Smooth muscle cell (in vitro differentiated cells): ENCODE data around the gene PI4K2B. TPM values are rescaled to one million over a fixed set of nuclear protein-coding genes. Genes with fewer than 3 reads are reported as not detected.

Source experiments
- DNase-seq: peaks from one replicate; lab custom pipeline; 2025; ENCODE audit not compliant: unreplicated experiment; lab: John Stamatoyannopoulos, UW
- H2AFZ ChIP-seq: fragments of 200-600 bp; sonication (generic); 2 replicates; pipeline ENCODE4 v1.6.0; 2016; ENCODE audit warnings: antibody characterized with exemption, low read depth, mild to moderate bottlenecking
- H3F3A ChIP-seq: fragments of 200-600 bp; sonication (generic); 2 replicates; pipeline ENCODE4 v1.6.0; 2017; ENCODE audit warnings: antibody characterized with exemption, low read depth
- H3K27ac ChIP-seq: fragments of 200-600 bp; sonication (generic); 2 replicates; pipeline ENCODE4 v1.5.1; 2016; ENCODE audit warnings: low read depth, mild to moderate bottlenecking
- H3K27me3 ChIP-seq: fragments of 200-600 bp; sonication (generic); 2 replicates; pipeline ENCODE4 v1.6.1; 2016; ENCODE audit warnings: low read depth, mild to moderate bottlenecking
- H3K36me3 ChIP-seq: fragments of 200-600 bp; sonication (generic); 2 replicates; pipeline ENCODE4 v1.5.1; 2016; ENCODE audit warnings: low read depth
- H3K4me1 ChIP-seq: fragments of 200-600 bp; sonication (generic); 2 replicates; pipeline ENCODE4 v1.5.1; 2016; ENCODE audit warnings: low read depth
- H3K4me2 ChIP-seq: fragments of 200-600 bp; sonication (generic); 2 replicates; pipeline ENCODE4 v1.6.0; 2016; ENCODE audit warnings: mild to moderate bottlenecking
- H3K4me3 ChIP-seq: fragments of 200-600 bp; sonication (generic); 2 replicates; pipeline ENCODE4 v1.5.1; 2016; ENCODE audit warnings: mild to moderate bottlenecking
- H3K79me2 ChIP-seq: fragments of 200-600 bp; sonication (generic); 2 replicates; pipeline ENCODE4 v1.6.0; 2016; ENCODE audit warnings: low read depth, mild to moderate bottlenecking
- H3K9ac ChIP-seq: fragments of 200-600 bp; sonication (generic); 2 replicates; pipeline ENCODE4 v1.6.0; 2016; ENCODE audit warnings: low read depth
- H3K9me3 ChIP-seq: fragments of 200-600 bp; sonication (generic); replicated peaks from 2 replicates; pipeline ENCODE4 v1.5.1; 2016; ENCODE audit warnings: low read depth
- H4K20me1 ChIP-seq: fragments of 200-600 bp; sonication (generic); 2 replicates; pipeline ENCODE4 v1.6.0; 2016; ENCODE audit warnings: low read depth
- WGBS: methylation state at CpG from one replicate; pipeline ENCODE4 v1.1.7; 2016; ENCODE audit warnings: low lambda C conversion rate; 5-methylcytosine and 5-hydroxymethylcytosine counted together
- polyA plus RNA-seq: library from polyadenylated mRNA; unstranded; fragments of >200 nt; fragmentation: Nextera tagmentation; extraction: Ambion mirVana; gene quantifications from 2 replicates; pipeline ENCODE4 v1.2.1, GENCODE V29; 2016
- total RNA-seq: library from RNA; depleted of rRNA; stranded (reverse); fragments of >200 nt; gene quantifications from 2 replicates; pipeline ENCODE4 v1.2.3, GENCODE V29; 2014
- TF ChIP-seq, protein P1 (sequence below): fragments of 200-600 bp; sonication (generic); IDR thresholded peaks from 2 replicates; pipeline ENCODE4 v1.5.1; 2017; ENCODE audit warnings: borderline replicate concordance, mild to moderate bottlenecking, antibody characterized with exemption; ENCODE audit not compliant: insufficient read depth, poor library complexity, severe bottlenecking

The PI4K2B gene
- total and polyA plus RNA-seq, 2 experiments from 2014 or later, result 10.8 to 21.6 TPM

DNA sequence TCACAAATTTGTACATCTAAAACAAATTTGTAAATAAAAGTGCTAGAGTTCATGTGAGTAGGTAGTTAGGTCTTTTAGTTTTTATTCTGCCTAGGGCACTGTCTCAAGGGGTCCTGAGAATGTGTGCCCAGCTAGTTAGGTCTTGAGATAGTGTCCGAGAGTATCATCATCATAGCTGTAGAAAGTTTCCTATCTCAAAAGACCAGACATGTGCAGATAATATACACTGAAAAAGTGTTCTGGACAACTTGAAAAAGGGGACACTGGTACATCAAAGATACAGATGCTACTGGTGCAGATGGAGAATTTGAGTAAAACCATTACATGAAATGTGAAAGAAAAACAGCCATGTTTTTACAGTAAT lies 77.0 kb downstream of the PI4K2B start:
- Histone ChIP-seq H2AFZ (peak overlapping the region; percentile 0), H3F3A (no peaks in the 10 kb centered on the region), H3K4me2 (peak overlapping the region; percentile 5), H3K79me2 (peaks cover 7% of the 10 kb centered on the region), H3K9ac (no peak overlapping the region), H3K4me1 (no peaks in the 10 kb centered on the region), H3K36me3 (no peaks in the 10 kb centered on the region), H3K4me3 (no peak overlapping the region), H3K9me3 (no peaks in the 10 kb centered on the region), H3K27me3 (no peaks in the 10 kb centered on the region), H4K20me1 (no peaks in the 10 kb centered on the region), H3K27ac (no peak overlapping the region)
- 38% methylated on average over 1 of the region's 1 CpG for WGBS
- TF ChIP-seq, protein P1, sequence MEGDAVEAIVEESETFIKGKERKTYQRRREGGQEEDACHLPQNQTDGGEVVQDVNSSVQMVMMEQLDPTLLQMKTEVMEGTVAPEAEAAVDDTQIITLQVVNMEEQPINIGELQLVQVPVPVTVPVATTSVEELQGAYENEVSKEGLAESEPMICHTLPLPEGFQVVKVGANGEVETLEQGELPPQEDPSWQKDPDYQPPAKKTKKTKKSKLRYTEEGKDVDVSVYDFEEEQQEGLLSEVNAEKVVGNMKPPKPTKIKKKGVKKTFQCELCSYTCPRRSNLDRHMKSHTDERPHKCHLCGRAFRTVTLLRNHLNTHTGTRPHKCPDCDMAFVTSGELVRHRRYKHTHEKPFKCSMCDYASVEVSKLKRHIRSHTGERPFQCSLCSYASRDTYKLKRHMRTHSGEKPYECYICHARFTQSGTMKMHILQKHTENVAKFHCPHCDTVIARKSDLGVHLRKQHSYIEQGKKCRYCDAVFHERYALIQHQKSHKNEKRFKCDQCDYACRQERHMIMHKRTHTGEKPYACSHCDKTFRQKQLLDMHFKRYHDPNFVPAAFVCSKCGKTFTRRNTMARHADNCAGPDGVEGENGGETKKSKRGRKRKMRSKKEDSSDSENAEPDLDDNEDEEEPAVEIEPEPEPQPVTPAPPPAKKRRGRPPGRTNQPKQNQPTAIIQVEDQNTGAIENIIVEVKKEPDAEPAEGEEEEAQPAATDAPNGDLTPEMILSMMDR, result no peak
- DNase-seq, result no peak

DNA sequence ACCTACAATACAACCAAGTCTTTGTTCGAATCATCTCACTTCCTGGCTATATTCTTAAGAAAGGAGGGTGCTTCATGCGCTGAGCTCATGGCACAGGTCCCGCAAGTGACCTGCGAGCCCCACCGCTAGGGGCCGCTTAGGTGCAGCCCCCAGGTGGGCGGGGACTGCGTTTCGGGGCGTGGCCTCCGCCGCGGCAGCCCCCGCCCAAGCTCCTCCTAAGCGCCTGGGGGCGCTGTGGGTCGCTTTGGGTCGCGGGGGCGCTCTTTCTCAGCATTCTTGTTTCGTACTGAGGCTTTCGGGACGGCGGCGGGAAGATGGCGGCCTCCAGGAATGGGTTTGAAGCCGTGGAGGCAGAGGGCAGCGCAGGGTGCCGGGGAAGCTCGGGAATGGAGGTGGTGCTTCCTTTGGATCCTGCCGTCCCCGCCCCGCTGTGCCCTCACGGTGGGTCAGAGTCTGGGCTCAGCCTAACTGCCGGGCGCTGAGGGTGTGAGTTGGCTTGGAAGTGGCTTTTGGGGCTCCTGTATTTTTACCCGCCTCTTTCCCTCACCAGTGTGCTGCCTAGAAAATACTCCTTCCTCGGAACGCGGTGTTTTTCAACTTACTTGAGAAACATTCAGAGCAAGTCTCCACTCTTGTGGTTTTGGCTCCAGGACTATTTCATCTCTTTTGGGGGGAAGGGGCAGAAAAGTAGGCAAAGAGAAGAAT lies 78.8 kb downstream of the PI4K2B start, which contains the start of gene ZCCHC4:
TSS of gene ZCCHC4 (plus strand) at position 279 of the 705 bp plus-strand sequence. CDS start at position 315, 36 bp downstream.
- Histone ChIP-seq H4K20me1 (no peaks in the 10 kb centered on the region), H2AFZ (peak within 1 kb of the TSS; percentile 91), H3K36me3 (no peaks in the 10 kb centered on the region), H3K4me3 (peak within 1 kb of the TSS; percentile 88), H3F3A (no peaks in the 10 kb centered on the region), H3K27me3 (no peaks in the 10 kb centered on the region), H3K9me3 (no peaks in the 10 kb centered on the region), H3K79me2 (peaks cover 7% of the 10 kb centered on the region), H3K4me1 (no peaks in the 10 kb centered on the region), H3K9ac (peak within 1 kb of the TSS; percentile 84), H3K4me2 (peak within 1 kb of the TSS; percentile 98), H3K27ac (peak within 1 kb of the TSS; percentile 68)
- TF ChIP-seq, protein P1, result peak; percentile 99
- 4% methylated on average over 40 of the region's 40 CpGs for WGBS
- DNase-seq, result peak; percentile 62

DNA sequence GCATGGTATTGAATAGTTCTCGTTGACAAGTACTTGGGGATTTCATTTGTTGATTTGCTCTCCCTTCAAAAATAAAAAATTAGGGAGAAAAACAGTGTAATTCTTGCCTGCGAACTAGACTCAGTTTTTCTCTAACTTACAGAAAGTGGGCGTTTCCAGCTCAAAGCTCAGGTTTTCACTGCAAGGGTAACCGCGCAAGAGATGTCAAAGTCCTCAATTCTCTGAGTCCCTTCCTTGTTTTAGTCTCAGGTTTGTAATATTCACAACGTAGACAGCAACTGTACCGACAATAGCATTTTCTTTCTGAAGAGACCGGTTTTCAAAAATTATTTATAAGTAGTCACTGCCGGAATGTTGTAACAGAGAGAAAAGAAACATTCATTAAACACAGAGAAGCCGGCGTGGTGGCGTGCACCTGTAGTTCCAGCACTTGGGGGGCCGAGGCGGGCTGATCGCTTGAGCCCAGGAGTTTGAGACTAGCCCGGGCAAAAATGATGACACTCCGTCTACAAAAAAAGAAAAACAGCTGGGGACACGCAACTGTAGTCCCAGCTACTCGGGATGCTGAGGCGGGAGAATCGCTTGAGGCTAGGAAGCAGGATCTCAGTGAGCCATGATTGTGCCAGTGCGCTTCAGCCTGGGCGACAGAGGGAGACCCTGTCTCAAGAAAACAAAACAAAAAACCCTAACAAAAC lies 79.5 kb downstream of the PI4K2B start:
- 51% methylated on average over 23 of the region's 23 CpGs for WGBS

More for the DNA sequence above, 79.5 kb downstream of the PI4K2B start:
- no peaks in the 10 kb centered on the region for H3F3A ChIP-seq
- no peaks in the 10 kb centered on the region for H3K27me3 ChIP-seq
- H3K9ac ChIP-seq, result peak overlapping the region; percentile 84
- TF ChIP-seq, protein P1, result no peak
- no peak for DNase-seq
- no peaks in the 10 kb centered on the region for H4K20me1 ChIP-seq
- no peaks in the 10 kb centered on the region for H3K4me1 ChIP-seq
- H3K79me2 ChIP-seq, result peaks cover 7% of the 10 kb centered on the region
- H3K36me3 ChIP-seq, result no peaks in the 10 kb centered on the region
- peak overlapping the region; percentile 98 for H3K4me2 ChIP-seq
- H3K9me3 ChIP-seq, result no peaks in the 10 kb centered on the region
- peak overlapping the region; percentile 91 for H2AFZ ChIP-seq
- peak overlapping the region; percentile 68 for H3K27ac ChIP-seq
- peak overlapping the region; percentile 88 for H3K4me3 ChIP-seq
